Stomach (tissue), 9 donors: ENCODE measurements around the gene MRPS18A. TPM values are rescaled to one million over a fixed set of nuclear protein-coding genes. Genes with fewer than 3 reads are reported as not detected.

Source experiments
- DNase-seq, 2 donors: peaks; one replicate each; pipeline versions ENCODE4 v3.0.0 to v3.0.0-alpha.2; 2013 to 2019
- H3K27ac ChIP-seq, 5 donors: fragments of 200-600 bp in 4 of 5; sonication (generic) in 4 of 5; one replicate each; pipeline ENCODE4 v1.5.1; 2013 to 2019; ENCODE audit warnings: mild to moderate bottlenecking in 1 of 5, moderate library complexity in 1 of 5
- H3K27me3 ChIP-seq, 3 donors: fragments of 200-600 bp; sonication (generic); one replicate each; pipeline ENCODE4 v1.5.1; 2017 to 2019; ENCODE audit warnings: mixed run types in 1 of 3
- H3K36me3 ChIP-seq, 4 donors: fragments of 200-600 bp; sonication (generic); 1 replicate in 3 of 4; 2 replicates in 1 of 4; pipeline ENCODE4 v1.5.1; 2016 to 2019
- H3K4me1 ChIP-seq, 4 donors: fragments of 200-600 bp; sonication (generic); one replicate each; pipeline ENCODE4 v1.5.1; 2016 to 2019
- H3K4me3 ChIP-seq, 4 donors: fragments of 200-600 bp; sonication (generic) in 3 of 4; one replicate each; pipeline ENCODE4 v1.5.1; 2016 to 2019; ENCODE audit warnings: mild to moderate bottlenecking in 1 of 4
- H3K9me3 ChIP-seq, 4 donors: fragments of 200-600 bp; sonication (generic); one replicate each; pipeline ENCODE4 v1.5.1; 2016 to 2019
- EP300 ChIP-seq: sonication (generic); formaldehyde crosslinking; IDR thresholded peaks from one replicate; pipeline ENCODE4 v1.6.1; 2017; ENCODE audit warnings: antibody characterized with exemption
- POLR2A ChIP-seq, 4 donors: fragments of 450-650 bp; IDR thresholded peaks; one replicate each; pipeline ENCODE4 v1.6.1; 2016; ENCODE audit warnings: antibody characterized with exemption in 4 of 4, control low read depth in 2 of 4, mild to moderate bottlenecking in 1 of 4, moderate library complexity in 1 of 4
- POLR2AphosphoS5 ChIP-seq, 3 donors: sonication (generic); formaldehyde crosslinking; IDR thresholded peaks; one replicate each; pipeline ENCODE4 v1.6.1; 2016; ENCODE audit warnings: antibody characterized with exemption in 3 of 3
- WGBS, 5 donors: extraction: QIAGEN DNeasy Blood & Tissue Kit in 3 of 5; methylation state at CpG; one replicate each; pipeline versions ENCODE4 v1.1.5 to v1.1.7; 2013 to 2018; 5-methylcytosine and 5-hydroxymethylcytosine counted together
- intact Hi-C: fragments of 100-400 bp; cut with DNase I; formaldehyde crosslinking; loops from one replicate; pipeline ENCODE4 v1.15.1; 2023; ENCODE audit warnings: low total_unique reads
- polyA plus RNA-seq, 3 donors: library from polyadenylated mRNA; stranded (reverse); fragments of 200-250 nt; gene quantifications; one replicate each; pipeline ENCODE4 v1.2.3, GENCODE V29; 2013
- total RNA-seq, 5 donors: library from RNA; depleted of rRNA; stranded (reverse); fragments of >200 nt; gene quantifications; one replicate each; pipeline versions ENCODE4 v1.1.0 to v1.2.3, GENCODE V29; 2014 to 2016
- TF ChIP-seq, protein P1 (sequence below), 7 experiments: fragments of 450-650 bp in 4 of 7; fragments of 200-600 bp in 3 of 7; sonication (generic) in 3 of 7; IDR thresholded peaks; one replicate each; pipeline ENCODE4 v1.5.1; 2016 to 2019; ENCODE audit warnings: antibody characterized with exemption in 7 of 7, control low read depth in 2 of 7, mild to moderate bottlenecking in 1 of 7
- donor health status: healthy with polysubstance abuse.
- donor health status: Bipolar disorder and iron deficiency.
- donor health status: healthy.

MRPS18A gene
- total and polyA plus RNA-seq, 8 donors = 1.7 to 111 (median 36.9) TPM

DNA sequence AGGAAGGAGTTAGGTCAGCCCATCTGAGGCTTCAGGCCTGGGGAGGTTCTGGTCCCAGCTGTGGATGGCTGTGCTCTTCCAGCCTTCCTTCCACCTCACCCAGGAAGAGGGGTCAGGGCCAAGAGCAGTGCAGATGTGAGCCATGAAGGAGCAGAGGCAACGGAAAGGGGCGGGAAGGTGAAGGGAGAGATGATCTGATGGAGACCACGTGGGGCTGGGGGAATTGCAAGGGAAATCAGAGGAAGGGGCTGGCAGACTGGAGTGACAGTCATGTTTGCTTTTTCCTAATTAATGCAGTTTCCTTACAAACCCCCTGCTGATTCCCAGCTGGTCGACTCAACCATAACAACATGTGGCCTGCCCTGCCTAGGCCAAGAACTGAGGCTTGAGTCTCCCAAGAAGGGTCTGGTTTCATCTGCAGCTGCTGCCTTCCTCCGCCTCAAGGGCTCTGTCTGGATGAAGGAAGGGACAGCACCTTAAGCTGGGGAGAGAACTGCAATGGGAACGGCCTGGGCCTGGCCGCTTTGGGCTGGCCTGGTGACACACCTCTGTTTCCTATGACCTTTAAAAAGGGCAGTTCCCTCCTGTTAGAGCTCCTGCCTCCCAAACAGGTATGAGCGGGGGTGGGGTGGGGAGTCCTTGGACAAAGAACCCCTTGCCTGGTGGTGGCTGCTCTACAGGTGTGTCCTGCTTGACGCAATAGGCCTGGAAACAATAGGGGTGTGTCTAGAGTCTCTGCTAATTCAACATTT is 7.8 kb upstream of the MRPS18A start:
- intact Hi-C loops = no loop called here
- H3K36me3 ChIP-seq = no peaks in the 10 kb centered on the region
- peaks cover 32 to 54% (median 44%) of the 10 kb centered on the region in 4 donors for H3K4me1 ChIP-seq
- no peaks in the 10 kb centered on the region for H3K9me3 ChIP-seq
- TF ChIP-seq EP300 (no peak), POLR2AphosphoS5 (IDR thresholded peaks at IDR 0.05) (peak in 2 of 3 donors; percentile 66 to 78)
- no peaks in the 10 kb centered on the region for H3K27me3 ChIP-seq
- peak; percentile 88 to 95 for DNase-seq
- H3K27ac ChIP-seq = peak overlapping the region; percentile 74 to 88 (median 86)
- 42 to 54% (median 44%) methylated on average over 8 to 9 of the region's 9 CpGs for WGBS, 5 donors
- no peak overlapping the region for H3K4me3 ChIP-seq

- H3K9me3 ChIP-seq = no peaks in the 10 kb centered on the region
- H3K4me3 ChIP-seq = no peak overlapping the region
- H3K4me1 ChIP-seq = peaks cover 12 to 48% (median 35%) of the 10 kb centered on the region in 4 donors
- DNase-seq = no peak
- peak overlapping the region in 1 of 5 donors; percentile 17 for H3K27ac ChIP-seq
- intact Hi-C loops = no loop called here
- H3K27me3 ChIP-seq = no peaks in the 10 kb centered on the region
- H3K36me3 ChIP-seq = peaks cover 0 to 4% (median 0%) of the 10 kb centered on the region in 4 donors
- 44 to 55% (median 53%) methylated on average over 2 of the region's 2 CpGs for WGBS, 5 donors
- TF ChIP-seq POLR2AphosphoS5 (IDR thresholded peaks at IDR 0.05) (peak in 1 of 3 donors; percentile 8), EP300 (no peak)
These were observed 1.8 kb upstream of the MRPS18A start for GRCh38 chr6:43689421-43689820.

DNA sequence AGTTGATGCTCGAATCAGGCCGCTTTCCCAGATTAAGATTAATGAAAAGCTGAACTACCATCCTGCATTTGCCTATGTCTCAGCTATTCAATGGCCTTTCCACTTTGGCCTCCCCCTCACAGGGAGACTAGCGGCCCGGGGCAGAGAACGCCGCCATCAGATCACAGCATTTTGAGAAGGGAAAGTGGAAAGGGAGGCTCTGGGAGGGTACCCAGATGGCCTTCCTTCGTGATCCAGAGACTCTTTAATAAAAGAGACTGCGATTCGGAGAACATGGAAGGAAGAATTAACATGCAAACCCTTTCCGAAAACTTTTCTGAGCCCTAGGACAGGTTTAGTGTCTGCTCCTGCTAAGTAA is 533 bp downstream of the MRPS18A start:
- H3K9me3 ChIP-seq = no peaks in the 10 kb centered on the region
- peak overlapping the region; percentile 77 to 86 (median 84) for H3K27ac ChIP-seq
- no peaks in the 10 kb centered on the region for H3K27me3 ChIP-seq
- H3K4me3 ChIP-seq = peak overlapping the region; percentile 72 to 92 (median 81)
- WGBS, 5 donors = 3 to 7% (median 5%) methylated on average over 10 of the region's 10 CpGs
- H3K4me1 ChIP-seq = peaks cover 16 to 68% (median 55%) of the 10 kb centered on the region in 4 donors
- intact Hi-C loops = no loop called here
- no peak for TF ChIP-seq POLR2A (IDR thresholded peaks at IDR 0.05)
- no peak for TF ChIP-seq POLR2AphosphoS5 (IDR thresholded peaks at IDR 0.05)
- TF ChIP-seq, protein P1, sequence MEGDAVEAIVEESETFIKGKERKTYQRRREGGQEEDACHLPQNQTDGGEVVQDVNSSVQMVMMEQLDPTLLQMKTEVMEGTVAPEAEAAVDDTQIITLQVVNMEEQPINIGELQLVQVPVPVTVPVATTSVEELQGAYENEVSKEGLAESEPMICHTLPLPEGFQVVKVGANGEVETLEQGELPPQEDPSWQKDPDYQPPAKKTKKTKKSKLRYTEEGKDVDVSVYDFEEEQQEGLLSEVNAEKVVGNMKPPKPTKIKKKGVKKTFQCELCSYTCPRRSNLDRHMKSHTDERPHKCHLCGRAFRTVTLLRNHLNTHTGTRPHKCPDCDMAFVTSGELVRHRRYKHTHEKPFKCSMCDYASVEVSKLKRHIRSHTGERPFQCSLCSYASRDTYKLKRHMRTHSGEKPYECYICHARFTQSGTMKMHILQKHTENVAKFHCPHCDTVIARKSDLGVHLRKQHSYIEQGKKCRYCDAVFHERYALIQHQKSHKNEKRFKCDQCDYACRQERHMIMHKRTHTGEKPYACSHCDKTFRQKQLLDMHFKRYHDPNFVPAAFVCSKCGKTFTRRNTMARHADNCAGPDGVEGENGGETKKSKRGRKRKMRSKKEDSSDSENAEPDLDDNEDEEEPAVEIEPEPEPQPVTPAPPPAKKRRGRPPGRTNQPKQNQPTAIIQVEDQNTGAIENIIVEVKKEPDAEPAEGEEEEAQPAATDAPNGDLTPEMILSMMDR (IDR thresholded peaks at IDR 0.05) = no peak
- TF ChIP-seq EP300 = no peak
- DNase-seq = no peak
- peaks cover 0 to 14% (median 11%) of the 10 kb centered on the region in 4 donors for H3K36me3 ChIP-seq

DNA sequence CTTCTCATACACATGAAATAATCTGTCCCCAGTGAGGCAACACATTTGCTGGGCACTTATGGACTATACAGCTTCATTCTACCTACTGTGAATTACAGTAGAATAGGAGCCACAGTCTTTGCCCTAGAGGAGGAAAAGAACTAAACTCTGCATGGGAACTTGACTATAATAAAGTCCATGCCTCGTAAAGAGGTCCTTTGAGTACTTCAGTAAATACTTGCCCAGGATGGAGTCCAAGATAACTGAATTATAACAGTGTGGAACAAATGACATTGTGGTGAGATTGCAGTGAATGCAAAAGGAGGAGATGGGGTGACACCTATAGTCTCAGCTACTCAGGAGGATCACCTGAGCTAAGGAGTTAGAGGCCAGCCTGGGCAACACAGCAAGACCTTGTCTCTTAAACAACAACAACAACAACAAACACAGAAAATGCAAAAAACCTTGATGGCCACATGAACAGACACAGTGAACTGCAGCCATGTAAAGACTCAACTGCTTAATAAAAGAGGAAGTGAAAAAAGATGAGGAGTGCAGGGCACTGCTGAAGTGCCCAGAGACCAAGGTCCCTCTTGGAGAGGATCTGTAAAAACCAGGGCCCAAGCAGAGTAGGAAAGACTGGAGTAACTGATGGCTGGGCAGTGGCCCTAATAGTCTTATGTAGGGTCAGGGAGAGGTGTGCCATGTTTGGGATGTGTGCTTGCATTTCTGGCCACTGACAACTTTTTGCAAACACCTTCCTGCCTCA is 3.7 kb downstream of the MRPS18A start:
- Histone ChIP-seq H3K9me3 (no peaks in the 10 kb centered on the region), H3K36me3 (peaks cover 9 to 41% (median 37%) of the 10 kb centered on the region in 4 donors), H3K27ac (no peak overlapping the region), H3K27me3 (no peaks in the 10 kb centered on the region), H3K4me1 (peaks cover 17 to 73% (median 60%) of the 10 kb centered on the region in 4 donors), H3K4me3 (no peak overlapping the region)
- no peak for DNase-seq
- 23 to 64% (median 50%) methylated on average over 1 of the region's 1 CpG for WGBS, 5 donors
- intact Hi-C loops = no loop called here
- TF ChIP-seq EP300 = no peak
- TF ChIP-seq POLR2AphosphoS5 (IDR thresholded peaks at IDR 0.05) = no peak
- no peak for TF ChIP-seq POLR2A (IDR thresholded peaks at IDR 0.05)
- TF ChIP-seq, protein P1 (IDR thresholded peaks at IDR 0.05) = no peak

DNA sequence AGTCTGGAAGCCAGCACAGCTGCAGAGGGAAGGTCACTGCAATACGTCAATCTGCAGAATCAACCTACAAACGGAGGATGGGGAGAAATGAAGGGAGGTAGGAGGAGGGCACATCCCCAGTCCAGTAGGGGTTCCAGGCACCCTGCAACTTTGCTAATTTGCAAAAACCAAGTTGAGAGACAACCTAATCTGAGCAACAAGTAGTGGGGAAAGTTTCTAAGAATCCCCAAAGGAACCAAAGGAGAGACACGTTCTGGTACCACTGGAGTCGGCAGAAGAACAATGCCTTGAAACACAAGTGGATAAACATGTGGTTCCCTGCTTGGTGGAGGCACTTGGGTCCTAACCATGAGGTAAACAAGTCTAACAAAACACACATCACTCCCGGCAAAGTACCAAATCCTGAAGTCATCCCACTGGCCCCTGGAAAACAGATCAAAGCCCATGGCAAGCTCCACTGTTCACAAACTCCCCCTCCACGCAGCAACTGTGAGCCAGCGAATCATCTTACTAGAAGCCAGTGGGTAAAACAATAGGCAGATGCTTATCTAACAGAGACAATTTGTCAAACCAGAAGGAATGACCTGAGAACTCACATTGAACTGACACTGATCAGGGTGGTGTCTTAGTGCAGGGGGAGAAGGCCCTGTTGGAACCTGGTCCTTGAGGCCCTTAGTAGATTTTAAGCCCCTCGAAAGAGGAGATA is 4.7 kb downstream of the MRPS18A start:
- no peak for DNase-seq
- peaks cover 19 to 51% (median 47%) of the 10 kb centered on the region in 4 donors for H3K36me3 ChIP-seq
- intact Hi-C loops = no loop called here
- 55 to 73% (median 65%) methylated on average over 8 of the region's 8 CpGs for WGBS, 5 donors
- TF ChIP-seq, protein P1 (IDR thresholded peaks at IDR 0.05) = no peak
- no peak for TF ChIP-seq EP300
- no peak for TF ChIP-seq POLR2AphosphoS5 (IDR thresholded peaks at IDR 0.05)
- no peaks in the 10 kb centered on the region for H3K27me3 ChIP-seq
- H3K4me3 ChIP-seq = no peak overlapping the region
- no peaks in the 10 kb centered on the region for H3K9me3 ChIP-seq
- H3K4me1 ChIP-seq = peaks cover 17 to 65% (median 52%) of the 10 kb centered on the region in 4 donors
- H3K27ac ChIP-seq = no peak overlapping the region
